PC-9 (cell line): ENCODE data around the gene PGAP3. TPM values are rescaled to one million over a fixed set of nuclear protein-coding genes. Genes with fewer than 3 reads are reported as not detected.

Experiments used
- BruUV-seq: library from RNA; stranded (reverse); fragments of 400-500 nt; replicated peaks from 2 replicates; lab custom pipeline; 2021; lab: Mats Ljungman, UMichigan
- CTCF ChIA-PET: fragments of 300-600 bp; sonication (Branson Sonifier 250); formaldehyde crosslinking; loops from one replicate; lab custom pipeline; 2022; ENCODE audit warnings: antibody characterized with exemption; lab: Charles Lee
- POLR2A ChIA-PET: fragments of 300-600 bp; sonication (Branson Sonifier 250); formaldehyde crosslinking; loops from one replicate; lab custom pipeline; 2022; ENCODE audit warnings: antibody characterized with exemption; ENCODE audit not compliant: unreplicated experiment; lab: Charles Lee
- DNase-seq, 2 experiments: peaks; one replicate each; pipeline versions ENCODE4 v3.0.0 to v3.0.0-alpha.2; 2015 to 2022; ENCODE audit warnings: mixed read lengths in 1 of 2
- H2AFZ ChIP-seq: fragments of 200-600 bp; sonication (generic); 2 replicates; pipeline ENCODE4 v1.8.1; 2017; ENCODE audit warnings: antibody characterized with exemption
- H3F3A ChIP-seq: fragments of 200-600 bp; sonication (generic); 2 replicates; pipeline ENCODE4 v1.8.1; 2017; ENCODE audit warnings: antibody characterized with exemption, mild to moderate bottlenecking, low read depth; ENCODE audit not compliant: insufficient read depth
- H3K27ac ChIP-seq: fragments of 200-600 bp; sonication (generic); 2 replicates; pipeline ENCODE4 v1.6.1; 2016; ENCODE audit warnings: mixed run types
- H3K27me3 ChIP-seq: fragments of 200-600 bp; sonication (generic); 2 replicates; pipeline ENCODE4 v1.6.1; 2016; ENCODE audit warnings: low read depth, mixed run types; ENCODE audit not compliant: insufficient read depth
- H3K36me3 ChIP-seq: fragments of 200-600 bp; sonication (generic); 2 replicates; pipeline ENCODE4 v1.6.1; 2016; ENCODE audit warnings: low read depth, mixed run types
- H3K4me1 ChIP-seq: fragments of 200-600 bp; sonication (generic); replicated peaks from 2 replicates; pipeline ENCODE4 v1.6.1; 2016; ENCODE audit warnings: mixed run types; ENCODE audit not compliant: insufficient read depth
- H3K4me2 ChIP-seq: fragments of 200-600 bp; sonication (generic); 2 replicates; pipeline ENCODE4 v1.6.1; 2017; ENCODE audit warnings: mixed run types
- H3K4me3 ChIP-seq: fragments of 200-600 bp; sonication (generic); 2 replicates; pipeline ENCODE4 v1.6.1; 2016; ENCODE audit warnings: mixed run types
- H3K79me2 ChIP-seq: fragments of 200-600 bp; sonication (generic); 2 replicates; pipeline ENCODE4 v1.6.1; 2017; ENCODE audit warnings: low read depth, mixed run types
- H3K9me2 ChIP-seq: fragments of 200-600 bp; sonication (generic); 2 replicates; pipeline ENCODE4 v1.8.1; 2017; ENCODE audit warnings: mild to moderate bottlenecking; ENCODE audit not compliant: insufficient read depth
- H3K9me3 ChIP-seq: fragments of 200-600 bp; sonication (generic); 2 replicates; pipeline ENCODE4 v1.8.1; 2016; ENCODE audit warnings: low read depth; ENCODE audit not compliant: insufficient read depth
- H4K20me1 ChIP-seq: fragments of 200-600 bp; sonication (generic); 2 replicates; pipeline ENCODE4 v1.8.1; 2017; ENCODE audit not compliant: insufficient read depth
- CTCF ChIP-seq: fragments of 200-600 bp; sonication (generic); conservative IDR thresholded peaks from 2 replicates; pipeline ENCODE4 v1.6.1; 2017; ENCODE audit warnings: mixed run types, antibody characterized with exemption, mild to moderate bottlenecking, moderate library complexity
- EZH2 ChIP-seq: fragments of 200-600 bp; sonication (generic); IDR thresholded peaks from 2 replicates; pipeline ENCODE4 v1.8.0; 2017; ENCODE audit warnings: antibody characterized with exemption, low read depth
- intact Hi-C: fragments of 100-400 bp; cut with micrococcal nuclease; formaldehyde crosslinking; loops from one replicate; pipeline ENCODE4 v1.10.0; 2022; ENCODE audit not compliant: unreplicated experiment
- total RNA-seq: library from RNA; stranded (reverse); gene quantifications from 2 replicates; pipeline ENCODE4 v1.2.3, GENCODE V29; 2021

Gene PGAP3
- total RNA-seq, 1 experiment from 2014 or later = 15.0 TPM

- Histone ChIP-seq H3K4me2 (peak overlapping the region; percentile 73), H3K9me2 (no peaks in the 10 kb centered on the region), H2AFZ (no peak overlapping the region), H3K4me3 (no peak overlapping the region), H3K4me1 (peaks cover 77% of the 10 kb centered on the region), H3K27me3 (no peaks in the 10 kb centered on the region), H3K9me3 (no peaks in the 10 kb centered on the region), H3F3A (peaks cover 50% of the 10 kb centered on the region), H3K36me3 (no peaks in the 10 kb centered on the region), H3K79me2 (peaks cover 77% of the 10 kb centered on the region), H4K20me1 (peaks cover 11% of the 10 kb centered on the region; the same call in 1 of the 2 replicates), H3K27ac (peak overlapping the region; percentile 51)
- intact Hi-C loops = loop anchor here (2.0 kb wide), 1 partner anchor 29 kb away; no protein-coding TSS in a partner anchor
- no peak for DNase-seq
- POLR2A ChIA-PET = no interaction called here
- TF ChIP-seq EZH2 (no peak), CTCF (no peak)
- CTCF ChIA-PET = no interaction called here
- BruUV-seq = no TSS peak
These were observed 16.1 kb upstream of the PGAP3 start for GRCh38 chr17:39703913-39704312.

GRCh38 chr17:39702901-39703893, 15.3 kb upstream of the PGAP3 start:
- Histone ChIP-seq H3K9me2 (no peaks in the 10 kb centered on the region), H3F3A (peaks cover 50% of the 10 kb centered on the region), H3K27me3 (no peaks in the 10 kb centered on the region), H3K4me3 (0 out of 2 replicates have a peak overlapping the region, but pooled peaks have one; percentile 10), H4K20me1 (peaks cover 6% of the 10 kb centered on the region; the same call in 1 of the 2 replicates), H2AFZ (no peak overlapping the region), H3K36me3 (no peaks in the 10 kb centered on the region), H3K27ac (peak overlapping the region; percentile 51), H3K9me3 (no peaks in the 10 kb centered on the region), H3K79me2 (peaks cover 77% of the 10 kb centered on the region), H3K4me2 (peak overlapping the region; percentile 73), H3K4me1 (peaks cover 77% of the 10 kb centered on the region)
- intact Hi-C loops = no loop called here
- TF ChIP-seq CTCF (no peak), EZH2 (no peak)
- DNase-seq = peak in 1 of 2 experiments; percentile 71
- CTCF ChIA-PET = interaction anchor here (0.7 kb wide), 1 partner anchor 79 kb away, joined by 9 read pairs; no protein-coding TSS in a partner anchor
- POLR2A ChIA-PET = no interaction called here
- no TSS peak for BruUV-seq

- no peak overlapping the region for H2AFZ ChIP-seq
- BruUV-seq = no TSS peak
- H3K27me3 ChIP-seq = no peaks in the 10 kb centered on the region
- H3K9me2 ChIP-seq = no peaks in the 10 kb centered on the region
- H3K4me2 ChIP-seq = peak overlapping the region; percentile 73
- H3F3A ChIP-seq = peaks cover 49% of the 10 kb centered on the region
- POLR2A ChIA-PET = interaction anchor here (0.5 kb wide), 1 partner anchor 20 kb away, joined by 3 read pairs; no protein-coding TSS in a partner anchor
- intact Hi-C loops = no loop called here
- peaks cover 6% of the 10 kb centered on the region; the same call in 1 of the 2 replicates for H4K20me1 ChIP-seq
- peaks cover 64% of the 10 kb centered on the region for H3K79me2 ChIP-seq
- H3K9me3 ChIP-seq = no peaks in the 10 kb centered on the region
- no peaks in the 10 kb centered on the region for H3K36me3 ChIP-seq
- H3K27ac ChIP-seq = peak overlapping the region; percentile 51; the same call in 1 of the 2 replicates
- TF ChIP-seq CTCF (no peak), EZH2 (no peak)
- H3K4me1 ChIP-seq = peaks cover 65% of the 10 kb centered on the region
- DNase-seq = no peak
- CTCF ChIA-PET = no interaction called here
- peak overlapping the region; percentile 71; the same call in 1 of the 2 replicates for H3K4me3 ChIP-seq
These were observed 14.0 kb upstream of the PGAP3 start for GRCh38 chr17:39701784-39702422.
